GM10248 (cell line): ENCODE measurements around the gene LNPEP.

Source experiments
- CTCF ChIA-PET: fragments of 300-600 bp; sonication (Branson Sonifier 250); formaldehyde crosslinking; extraction: SDS; loops from one replicate; lab custom pipeline; 2021; ENCODE audit warnings: antibody characterized with exemption; lab: Yijun Ruan, JAX
- POLR2A ChIA-PET: fragments of 350-650 bp; sonication (Branson Sonifier 250); formaldehyde crosslinking; extraction: SDS; loops from one replicate; lab custom pipeline; 2020; ENCODE audit warnings: antibody characterized with exemption; lab: Yijun Ruan, JAX
- DNase-seq: peaks from one replicate; pipeline ENCODE4 v3.0.0; 2012; ENCODE audit errors: extremely low spot score
- TF ChIP-seq, protein P1 (sequence below): IDR thresholded peaks from 2 replicates; pipeline ENCODE4 v1.5.1; 2012; ENCODE audit warnings: mild to moderate bottlenecking, low read depth; ENCODE audit errors: extremely low read depth, missing control alignments, control extremely low read depth

Gene LNPEP

DNA sequence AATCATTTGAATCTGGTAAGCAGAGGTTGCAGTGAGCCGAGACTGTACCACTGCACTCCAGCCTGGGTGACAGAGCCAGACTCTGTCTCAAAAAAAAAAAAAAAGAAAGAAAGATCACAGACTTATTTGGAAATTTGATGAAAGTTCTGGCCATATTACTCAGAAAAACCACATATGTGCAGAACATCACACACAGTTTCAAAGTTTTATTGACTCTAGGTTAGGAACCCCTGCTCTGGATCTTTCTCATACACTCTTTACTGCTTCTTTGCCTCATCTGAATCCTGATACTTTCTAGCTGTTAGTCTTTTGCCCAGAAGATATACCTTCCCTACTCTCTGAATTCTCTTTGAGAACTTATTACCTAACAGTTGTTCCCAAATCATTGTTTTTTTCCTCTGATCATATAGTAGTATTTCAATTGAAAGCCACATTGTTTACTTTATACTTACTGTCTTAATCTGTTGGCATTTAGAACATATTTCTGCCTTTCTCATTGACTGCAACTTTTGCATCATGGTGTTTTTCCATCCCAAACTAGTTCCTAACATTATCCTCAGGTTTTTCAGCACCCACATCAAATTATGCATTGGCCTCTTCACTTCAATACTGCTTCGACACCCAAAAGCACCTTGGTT, 68.7 kb downstream of the LNPEP start:
- POLR2A ChIA-PET, result no interaction called here
- TF ChIP-seq, protein P1, sequence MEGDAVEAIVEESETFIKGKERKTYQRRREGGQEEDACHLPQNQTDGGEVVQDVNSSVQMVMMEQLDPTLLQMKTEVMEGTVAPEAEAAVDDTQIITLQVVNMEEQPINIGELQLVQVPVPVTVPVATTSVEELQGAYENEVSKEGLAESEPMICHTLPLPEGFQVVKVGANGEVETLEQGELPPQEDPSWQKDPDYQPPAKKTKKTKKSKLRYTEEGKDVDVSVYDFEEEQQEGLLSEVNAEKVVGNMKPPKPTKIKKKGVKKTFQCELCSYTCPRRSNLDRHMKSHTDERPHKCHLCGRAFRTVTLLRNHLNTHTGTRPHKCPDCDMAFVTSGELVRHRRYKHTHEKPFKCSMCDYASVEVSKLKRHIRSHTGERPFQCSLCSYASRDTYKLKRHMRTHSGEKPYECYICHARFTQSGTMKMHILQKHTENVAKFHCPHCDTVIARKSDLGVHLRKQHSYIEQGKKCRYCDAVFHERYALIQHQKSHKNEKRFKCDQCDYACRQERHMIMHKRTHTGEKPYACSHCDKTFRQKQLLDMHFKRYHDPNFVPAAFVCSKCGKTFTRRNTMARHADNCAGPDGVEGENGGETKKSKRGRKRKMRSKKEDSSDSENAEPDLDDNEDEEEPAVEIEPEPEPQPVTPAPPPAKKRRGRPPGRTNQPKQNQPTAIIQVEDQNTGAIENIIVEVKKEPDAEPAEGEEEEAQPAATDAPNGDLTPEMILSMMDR, result no peak
- CTCF ChIA-PET, result interaction anchor here (1.9 to 2.3 kb wide), 2 partner anchors 11 to 253 kb away, joined by 5 to 9 read pairs; no protein-coding TSS in a partner anchor
- no peak for DNase-seq

DNA sequence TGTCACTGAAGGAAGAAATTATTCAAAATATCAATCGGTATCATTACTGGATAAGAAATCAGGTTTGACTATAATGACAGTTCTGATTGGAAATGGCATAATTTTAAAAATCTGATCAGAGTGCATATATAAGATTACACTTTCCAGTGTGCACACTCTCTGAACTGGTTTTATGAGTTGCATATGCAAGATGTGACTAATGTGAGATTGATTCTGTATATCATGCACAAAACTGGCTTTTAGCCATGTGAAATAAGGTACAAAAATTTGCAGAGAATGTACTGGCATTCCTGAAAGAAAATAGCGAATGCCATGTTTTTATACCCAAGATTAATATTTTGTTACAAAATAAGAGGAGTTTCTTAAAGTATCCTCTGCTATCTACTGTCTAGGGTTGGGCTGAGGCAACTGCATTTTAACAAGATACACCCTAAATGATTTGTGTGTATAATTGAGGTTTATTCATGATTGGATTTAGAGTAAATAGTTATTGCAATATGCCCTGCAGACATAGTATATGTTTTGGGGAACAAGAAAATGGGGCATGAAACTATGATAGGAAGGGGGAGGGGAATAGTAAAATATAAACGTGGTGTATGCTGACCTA, 70.7 kb downstream of the LNPEP start:
- DNase-seq, result no peak
- TF ChIP-seq, protein P1, result no peak
- CTCF ChIA-PET, result interaction anchor here (0.6 to 1.4 kb wide), 3 partner anchors 38 to 156 kb away, joined by 3 to 4 read pairs (median 3); partner anchors contain the start of gene LIX1
- POLR2A ChIA-PET, result no interaction called here

DNA sequence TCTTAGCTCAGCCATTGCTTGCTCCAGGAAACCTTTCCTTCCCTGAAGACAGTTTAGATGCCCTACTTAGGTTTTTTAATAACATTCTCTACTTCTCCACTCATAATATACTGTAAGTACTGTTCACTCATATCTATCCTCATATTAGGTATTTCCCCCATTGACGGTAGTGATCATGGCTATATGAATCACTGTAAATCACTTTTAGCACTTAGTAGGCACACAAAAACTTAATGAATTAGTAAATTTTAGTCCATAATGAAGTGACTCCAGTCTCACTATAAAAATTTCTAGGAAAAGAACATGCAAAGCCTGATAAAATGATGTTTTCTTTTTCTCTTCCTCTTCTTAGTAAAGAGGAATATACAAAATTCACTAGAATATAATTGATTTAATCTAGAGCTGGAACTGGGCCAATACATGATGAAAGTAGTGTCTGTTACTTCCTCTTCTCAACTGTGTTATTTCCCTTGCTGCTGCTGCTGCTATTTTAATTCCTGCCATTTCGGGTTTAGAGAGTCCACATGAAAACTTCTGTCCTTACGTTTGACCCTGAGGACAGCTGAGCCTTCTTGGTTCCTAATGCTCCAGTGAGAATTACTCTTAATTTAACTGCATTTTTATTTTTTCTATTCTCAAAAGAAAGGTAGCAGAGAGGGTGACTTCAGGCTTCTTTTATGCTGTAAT, 73.5 kb downstream of the LNPEP start:
- POLR2A ChIA-PET, result no interaction called here
- DNase-seq, result peak; percentile 29
- CTCF ChIA-PET, result interaction anchor here (1.2 to 2.1 kb wide), 3 partner anchors 10 to 152 kb away, joined by 4 to 11 read pairs (median 5); no protein-coding TSS in a partner anchor
- TF ChIP-seq, protein P1, result no peak

DNA sequence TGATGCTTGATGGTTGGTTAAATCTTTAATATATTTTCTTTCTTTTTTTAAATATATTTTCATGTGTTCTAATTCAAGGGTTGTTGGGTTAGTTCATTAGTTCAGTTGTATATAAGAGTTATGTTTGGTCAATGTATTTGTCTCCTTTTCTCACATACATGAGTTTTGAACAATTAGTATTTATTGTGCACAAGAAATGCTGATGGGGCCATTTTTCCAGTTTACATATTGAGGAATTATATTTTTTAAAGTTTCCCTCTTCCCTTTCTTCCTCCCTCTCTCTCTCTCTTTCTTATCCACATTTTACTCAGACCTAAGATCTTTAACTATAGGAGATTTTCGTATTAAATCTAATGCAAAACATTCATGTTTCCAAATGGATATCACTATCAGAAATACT, 74.0 kb downstream of the LNPEP start:
- ChIA-PET CTCF (interaction anchor here (1.2 to 3.3 kb wide), 4 partner anchors 11 to 152 kb away, joined by 3 to 11 read pairs (median 4); no protein-coding TSS in a partner anchor), POLR2A (no interaction called here)
- no peak for DNase-seq
- TF ChIP-seq, protein P1, result no peak

DNA sequence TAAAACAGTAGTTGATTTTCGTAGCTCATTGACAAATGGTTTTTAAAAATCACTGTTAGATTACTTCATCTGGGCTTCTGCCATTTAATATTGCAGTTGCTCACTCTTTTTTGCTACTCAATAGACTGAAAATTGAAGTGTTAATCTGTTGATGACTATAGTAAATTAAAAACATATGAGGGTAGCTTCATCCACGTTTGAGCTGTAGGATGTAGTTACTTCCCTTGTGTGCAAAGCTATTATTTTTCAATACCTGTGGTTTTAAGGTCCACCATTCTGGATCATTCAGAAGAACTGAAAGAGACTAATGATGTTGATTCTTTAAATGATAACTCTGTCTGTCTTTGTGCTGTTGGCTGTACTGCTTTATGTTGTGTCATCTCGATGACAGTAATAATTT, 74.7 kb downstream of the LNPEP start:
- ChIA-PET POLR2A (no interaction called here), CTCF (interaction anchor here (1.1 to 3.3 kb wide), 6 partner anchors 11 to 151 kb away, joined by 3 to 11 read pairs (median 4); no protein-coding TSS in a partner anchor)
- DNase-seq, result no peak

More for the DNA sequence above, 74.7 kb downstream of the LNPEP start:
- TF ChIP-seq, protein P1, result no peak
